GM12891 (cell line): ENCODE data around the gene RGS10.

Experiments used
- DNase-seq: peaks from one replicate; pipeline ENCODE4 v3.0.0; 2011; ENCODE audit warnings: low spot score; ENCODE audit not compliant: insufficient read length
- FAIRE-seq: peaks from 2 replicates; lab custom pipeline; 2011; peaks lifted over from hg19 to GRCh38; lab: Jason Lieb, UNC
- PAX5 ChIP-seq: IDR thresholded peaks from 2 replicates; pipeline ENCODE4 v1.6.1; 2011; ENCODE audit warnings: low read length, moderate library complexity, mild to moderate bottlenecking; ENCODE audit not compliant: insufficient read depth, severe bottlenecking
- POLR2A ChIP-seq: IDR thresholded peaks from 2 replicates; pipeline ENCODE4 v1.6.1; 2011; ENCODE audit warnings: low read depth, low read length, control low read depth
- POLR2AphosphoS5 ChIP-seq: IDR thresholded peaks from 2 replicates; pipeline ENCODE4 v1.6.1; 2011; ENCODE audit warnings: low read depth, low read length, control low read depth
- POU2F2 ChIP-seq: IDR thresholded peaks from 2 replicates; pipeline ENCODE4 v1.6.1; 2011; ENCODE audit warnings: low read depth, mild to moderate bottlenecking, control low read depth, low read length, moderate library complexity
- SPI1 ChIP-seq: IDR thresholded peaks from 2 replicates; pipeline ENCODE4 v1.6.1; 2011; ENCODE audit warnings: low read depth, low read length, control low read depth
- TAF1 ChIP-seq: IDR thresholded peaks from 2 replicates; pipeline ENCODE4 v1.6.1; 2011; ENCODE audit warnings: low read depth, low read length, control low read depth

The RGS10 gene

DNA sequence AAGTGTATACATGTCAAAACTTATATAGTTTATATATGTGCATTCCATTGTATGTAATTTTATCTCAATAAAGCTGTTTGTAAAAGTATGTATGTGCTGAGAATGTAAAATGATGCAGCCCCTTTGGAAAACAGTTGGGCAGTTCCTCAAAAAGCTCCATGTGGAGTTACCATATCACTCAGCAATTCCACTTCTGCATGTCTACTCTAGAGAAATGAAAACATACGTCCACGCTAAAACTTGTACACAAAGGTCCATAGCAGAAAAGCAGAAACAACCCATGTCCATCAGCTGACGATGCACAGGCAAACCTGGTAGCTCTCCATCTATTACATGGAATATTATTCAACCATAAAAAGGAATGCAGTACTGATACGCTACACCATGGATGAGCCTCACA is 8.3 kb upstream of the RGS10 start:
- FAIRE-seq (no peak), DNase-seq (no peak)

DNA sequence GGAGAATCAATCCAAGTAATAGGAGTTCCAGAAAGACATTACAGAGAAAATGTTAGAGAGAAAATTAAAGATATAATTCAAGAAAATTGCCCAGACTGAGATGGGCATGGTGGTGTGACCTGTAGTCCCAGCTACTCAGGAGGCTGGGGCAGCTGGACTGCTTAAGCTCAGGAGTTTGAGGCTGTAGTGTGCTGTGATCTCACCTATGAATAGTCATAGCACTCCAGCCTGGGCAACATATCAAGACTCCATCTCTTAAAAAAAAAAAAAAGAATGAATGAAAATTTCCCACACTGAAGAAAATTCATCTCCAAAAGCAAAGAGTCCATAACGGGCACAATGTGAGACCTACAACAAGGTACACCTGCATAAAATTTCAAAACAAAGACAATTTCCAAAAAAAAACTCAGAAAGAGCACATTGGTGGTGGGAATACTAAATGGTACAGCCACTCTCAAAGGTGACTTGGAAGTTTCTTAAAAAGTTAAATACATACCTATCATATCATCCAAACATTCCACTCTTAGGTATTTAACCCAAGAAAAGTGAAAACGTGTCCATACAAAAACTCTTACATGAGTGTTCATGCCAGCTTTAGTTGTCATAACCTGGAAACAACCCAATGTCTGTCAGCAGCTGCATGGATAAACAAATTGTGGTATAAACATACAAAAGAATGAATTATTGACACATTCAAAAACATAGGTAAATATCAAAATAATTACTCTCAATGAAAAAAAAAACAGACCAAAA is 6.9 kb upstream of the RGS10 start:
- TF ChIP-seq POLR2AphosphoS5, result no peak
- no peak for TF ChIP-seq POU2F2
- TF ChIP-seq PAX5, result no peak
- TF ChIP-seq SPI1, result no peak
- TF ChIP-seq TAF1, result no peak
- TF ChIP-seq POLR2A, result no peak
- no peak for DNase-seq
- FAIRE-seq, result no peak

More for the DNA sequence above, 8.3 kb upstream of the RGS10 start:
- TF ChIP-seq POLR2A (no peak), PAX5 (no peak)

DNA sequence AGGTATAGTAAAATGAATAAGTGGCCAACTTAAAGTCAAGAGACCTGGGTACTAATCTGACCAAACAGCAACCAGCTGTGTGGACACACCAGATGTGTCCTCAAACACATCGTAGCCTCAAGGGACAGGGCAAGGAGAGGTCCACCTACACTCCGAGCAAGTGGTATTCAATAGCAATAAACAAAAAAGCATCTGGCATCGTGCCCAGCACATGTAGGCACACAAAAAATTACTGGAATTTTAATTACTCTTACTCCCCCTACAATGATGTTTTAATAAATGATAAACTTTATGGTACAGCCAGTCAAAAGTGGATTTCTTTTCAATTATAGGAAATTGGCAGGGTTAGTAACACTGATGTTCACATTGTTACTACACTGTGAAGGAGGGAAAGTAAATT is 3.5 kb upstream of the RGS10 start:
- TF ChIP-seq POU2F2 (no peak), TAF1 (no peak), PAX5 (no peak), POLR2AphosphoS5 (no peak), POLR2A (no peak), SPI1 (no peak)
- DNase-seq, result no peak
- no peak for FAIRE-seq

DNA sequence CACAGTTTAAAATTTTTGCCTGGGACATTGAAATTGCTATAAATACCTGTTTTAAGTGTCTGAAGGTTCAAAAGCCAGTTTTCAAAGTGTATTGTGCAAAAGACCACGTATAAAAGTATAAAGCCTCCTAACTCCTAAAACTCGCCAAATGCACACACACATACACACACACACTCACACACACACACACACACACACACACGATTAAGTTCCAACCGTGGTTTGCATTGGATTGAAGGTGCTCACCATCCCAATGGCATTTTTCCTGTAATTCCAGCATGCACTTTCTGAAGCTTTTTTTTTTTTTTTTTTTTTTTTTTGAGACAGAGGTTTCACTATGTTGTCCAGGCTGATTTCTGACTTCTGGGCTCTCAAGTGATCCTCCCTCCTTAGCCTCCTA is 2.8 kb upstream of the RGS10 start:
- FAIRE-seq (no peak), DNase-seq (no peak)
- no peak for TF ChIP-seq POLR2AphosphoS5
- no peak for TF ChIP-seq POU2F2
- TF ChIP-seq POLR2A, result no peak
- TF ChIP-seq PAX5, result no peak
- no peak for TF ChIP-seq SPI1
- no peak for TF ChIP-seq TAF1

DNA sequence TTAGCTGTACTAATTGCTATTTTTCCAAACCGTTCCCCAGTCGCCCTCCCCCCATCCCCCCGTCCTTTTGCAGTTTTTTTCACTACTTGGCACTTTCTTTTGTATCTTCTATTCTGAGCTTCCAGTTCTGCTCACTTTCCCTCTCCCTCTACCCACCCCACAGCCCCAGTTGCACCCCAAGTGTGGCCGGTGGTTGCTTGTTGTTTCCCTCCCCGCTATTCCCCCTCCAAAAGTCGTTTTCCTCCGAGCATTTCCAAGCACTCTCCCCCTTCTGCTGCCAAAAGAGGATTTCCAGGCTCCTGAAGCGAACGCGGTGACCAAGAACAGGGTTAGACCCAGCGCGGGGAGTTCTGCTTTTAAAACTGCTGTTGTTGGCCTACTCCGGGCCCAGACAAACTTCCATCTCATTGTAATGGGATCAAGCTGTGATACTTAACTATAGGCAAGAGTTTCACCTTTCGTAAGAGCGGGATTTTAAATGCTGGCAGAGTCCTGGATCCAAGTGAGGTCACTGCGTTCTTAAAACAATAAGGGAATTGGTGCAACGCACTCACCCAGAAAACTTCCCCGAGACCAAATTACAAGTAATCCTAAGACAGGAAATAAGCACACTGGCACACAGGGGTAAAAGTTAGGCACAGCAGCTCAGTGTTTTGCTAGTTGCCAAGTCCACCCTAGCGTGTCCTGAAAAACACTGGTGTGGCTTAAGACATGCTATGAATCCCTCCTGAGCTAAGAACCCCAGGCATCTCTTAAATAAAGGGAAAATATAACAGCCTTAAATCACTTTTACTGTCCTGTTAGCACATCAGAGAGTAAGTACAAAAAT is 1.5 kb upstream of the RGS10 start:
- DNase-seq (no peak), FAIRE-seq (no peak)
- TF ChIP-seq TAF1, result no peak
- no peak for TF ChIP-seq POLR2A
- TF ChIP-seq POU2F2, result no peak
- TF ChIP-seq SPI1, result no peak
- no peak for TF ChIP-seq PAX5
- no peak for TF ChIP-seq POLR2AphosphoS5

DNA sequence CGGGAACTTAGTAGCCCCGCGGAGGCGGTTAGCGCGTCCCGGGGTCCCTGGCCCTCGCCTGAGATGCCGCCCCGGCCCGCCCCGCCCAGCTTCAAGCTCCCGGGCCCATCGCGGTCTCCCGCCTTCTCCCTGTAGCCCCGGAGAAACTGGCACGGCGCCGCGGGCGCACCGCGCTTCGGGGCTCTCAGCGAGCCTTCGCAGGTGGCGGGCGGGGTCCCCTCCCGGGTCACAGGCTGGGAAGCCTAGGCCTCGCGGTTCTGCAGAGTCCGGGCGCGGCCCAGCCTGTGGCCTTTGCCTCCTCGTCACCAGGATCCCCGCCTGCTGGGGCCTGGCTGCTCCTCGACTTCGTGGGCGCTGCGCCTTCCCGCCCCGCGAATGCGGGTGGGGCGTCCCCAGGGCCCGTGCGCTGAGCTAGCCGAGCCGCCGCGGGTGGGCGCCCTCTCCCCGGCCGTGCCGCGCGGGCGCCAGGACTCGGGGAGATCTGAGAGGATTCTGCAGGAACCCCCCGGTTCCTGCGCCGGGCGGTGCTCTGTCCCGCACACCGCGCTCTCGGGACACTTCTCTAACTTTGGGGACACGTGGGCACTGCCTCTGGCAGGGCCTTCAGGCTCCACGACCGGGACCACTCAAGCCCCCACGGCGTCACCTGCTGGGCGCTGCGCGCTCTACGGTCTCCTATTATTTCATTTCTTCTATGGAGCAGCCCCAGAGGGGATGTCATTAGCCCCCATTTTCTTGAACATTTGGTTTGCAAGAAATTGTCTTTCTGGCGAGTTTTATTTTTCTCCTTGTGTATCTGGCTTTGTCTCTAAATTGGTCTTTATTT is 682 bp upstream of the RGS10 start:
- no peak for TF ChIP-seq SPI1
- TF ChIP-seq POU2F2, result no peak
- TF ChIP-seq POLR2AphosphoS5, result no peak
- TF ChIP-seq TAF1, result no peak
- no peak for TF ChIP-seq POLR2A
- no peak for TF ChIP-seq PAX5
- peak; percentile 77 for FAIRE-seq
- peak; percentile 59 for DNase-seq

DNA sequence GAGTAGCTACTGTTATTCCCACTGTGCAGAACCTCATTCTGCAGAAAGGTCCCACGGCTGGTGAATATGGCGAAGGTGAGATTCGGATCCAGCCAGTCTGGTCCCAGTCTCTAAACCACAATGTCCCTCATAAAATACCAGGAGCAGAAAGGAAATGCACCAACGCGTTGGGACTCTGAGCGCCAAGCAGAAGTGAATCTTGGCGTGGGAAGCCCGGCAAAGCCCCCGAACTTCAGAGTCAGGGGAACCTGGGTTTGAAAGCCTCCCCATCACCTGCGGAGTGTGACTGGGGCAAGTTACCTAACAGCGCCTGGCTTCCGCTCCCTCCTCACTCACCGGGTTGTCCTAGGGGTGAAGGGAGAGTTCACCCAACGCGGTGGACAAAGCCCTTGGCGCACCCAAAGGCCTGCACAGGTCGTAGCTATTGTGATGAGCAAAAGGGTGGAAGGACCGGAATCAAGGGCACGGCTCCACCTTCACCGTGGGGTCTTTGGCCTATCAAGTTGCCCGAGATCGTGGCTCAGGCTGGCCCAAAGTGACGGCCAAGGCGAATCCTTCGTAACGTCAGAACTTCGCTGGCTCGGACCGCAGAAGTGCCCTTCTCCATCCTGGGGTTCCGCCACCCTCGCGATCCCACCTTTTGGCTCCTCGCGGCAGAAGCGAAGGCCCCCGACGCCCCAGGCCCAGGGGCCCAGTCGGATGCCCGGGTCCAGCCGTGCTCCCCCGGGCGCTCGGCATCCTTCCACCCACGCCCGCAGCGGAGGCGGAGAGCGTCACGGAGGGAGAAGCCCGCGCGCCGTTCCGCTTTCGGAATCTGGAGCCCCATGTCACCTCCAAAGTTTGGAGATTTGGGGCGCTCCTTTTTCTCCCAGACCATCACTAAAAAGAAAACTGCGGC is 811 bp downstream of the RGS10 start:
- peak; percentile 83 for FAIRE-seq
- no peak for DNase-seq
- TF ChIP-seq TAF1, result no peak
- TF ChIP-seq PAX5, result no peak
- TF ChIP-seq POLR2A, result peak; percentile 53; the same call in 1 of the 2 replicates
- TF ChIP-seq SPI1, result peak; percentile 79

DNA sequence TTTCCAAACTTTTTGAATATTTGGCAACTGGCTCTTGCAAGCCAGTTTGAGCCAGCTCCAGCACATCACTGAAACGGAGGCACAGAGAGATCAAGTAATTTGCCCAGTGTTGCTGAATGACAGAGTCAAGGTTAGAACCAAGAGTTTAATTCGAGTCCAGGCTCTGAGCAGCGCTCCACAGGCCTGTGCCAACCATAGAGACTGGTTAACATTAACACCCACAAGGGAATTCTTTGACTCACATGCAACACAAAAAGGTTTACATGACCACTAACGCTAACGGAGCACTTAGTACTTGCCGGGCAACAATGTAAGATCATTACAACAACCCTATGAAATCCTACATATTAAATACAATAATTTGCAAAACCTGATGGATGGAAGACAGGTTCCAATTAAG is 1.5 kb downstream of the RGS10 start:
- peak; percentile 5 for FAIRE-seq
- DNase-seq, result no peak
- TF ChIP-seq POU2F2 (no peak), TAF1 (no peak), PAX5 (no peak), POLR2AphosphoS5 (no peak), SPI1 (no peak), POLR2A (no peak)
